ENCODE data around the gene CA10.

- TF ChIP-seq PATZ1 (CRISPR knock-in tag; IDR thresholded peaks at IDR 0.05; ENCODE audit: borderline replicate concordance), result no peak
- TF ChIP-seq BACH2 (CRISPR knock-in tag; IDR thresholded peaks at IDR 0.05; ENCODE audit: borderline replicate concordance), result no peak
- no peak for TF ChIP-seq GLIS3 (CRISPR knock-in tag; IDR thresholded peaks at IDR 0.05)
- TF ChIP-seq POU6F1 (CRISPR knock-in tag; IDR thresholded peaks at IDR 0.05; ENCODE audit: borderline replicate concordance, low read depth), result no peak
- TF ChIP-seq ZNF70 (CRISPR knock-in tag; IDR thresholded peaks at IDR 0.05), result no peak
- TF ChIP-seq ZFP3 (CRISPR knock-in tag; IDR thresholded peaks at IDR 0.05), result no peak
Measured at GRCh38 chr17:51636291-51636690, 522.2 kb downstream of the CA10 start.
